H1 (cell line): ENCODE data around the gene DENND4A. TPM values are rescaled to one million over a fixed set of nuclear protein-coding genes. Genes with fewer than 3 reads are reported as not detected.

Experiments used
- CTCF ChIA-PET: fragments of 300-600 bp; sonication (Branson Sonifier 250); formaldehyde crosslinking; loops from one replicate; lab custom pipeline; 2021; ENCODE audit not compliant: partially characterized antibody; lab: Charles Lee
- POLR2A ChIA-PET: fragments of 300-600 bp; sonication (Branson Sonifier 250); formaldehyde crosslinking; loops from one replicate; lab custom pipeline; 2021; ENCODE audit warnings: inconsistent platforms; ENCODE audit not compliant: partially characterized antibody; lab: Charles Lee
- DNase-seq, 2 experiments: peaks; one replicate each; pipeline versions ENCODE4 v3.0.0 to v3.0.0-alpha.2; 2010 to 2022; ENCODE audit warnings: low spot score in 2 of 2, low read depth in 1 of 2, mixed read lengths in 1 of 2
- FAIRE-seq: peaks from 2 replicates; lab custom pipeline; 2011; peaks lifted over from hg19 to GRCh38; lab: Jason Lieb, UNC
- H2AFZ ChIP-seq: 2 replicates; pipeline ENCODE4 v1.8.1; 2012; ENCODE audit warnings: low read length, inconsistent platforms
- H2AK5ac ChIP-seq: 2 replicates; pipeline ENCODE4 v1.6.1; 2013; ENCODE audit warnings: low read depth, low read length
- H2BK120ac ChIP-seq: replicated peaks from 2 replicates; pipeline ENCODE3; 2013; ENCODE audit warnings: low read depth, low read length, inconsistent platforms
- H2BK12ac ChIP-seq: 2 replicates; pipeline ENCODE4 v1.6.1; 2013; ENCODE audit warnings: low read depth, low read length
- H2BK15ac ChIP-seq: 2 replicates; pipeline ENCODE4 v1.6.1; 2013; ENCODE audit warnings: low read length
- H2BK20ac ChIP-seq: 2 replicates; pipeline ENCODE4 v1.6.1; 2013; ENCODE audit warnings: low read length
- H2BK5ac ChIP-seq: 2 replicates; pipeline ENCODE4 v1.6.1; 2013; ENCODE audit warnings: low read depth, low read length
- H3K14ac ChIP-seq: 2 replicates; pipeline ENCODE4 v1.6.1; 2013; ENCODE audit warnings: inconsistent platforms; ENCODE audit not compliant: insufficient read length
- H3K18ac ChIP-seq: 2 replicates; pipeline ENCODE4 v1.6.1; 2013; ENCODE audit warnings: low read length; ENCODE audit errors: extremely low read depth
- H3K23ac ChIP-seq: 2 replicates; pipeline ENCODE4 v1.6.1; 2013; ENCODE audit warnings: inconsistent platforms; ENCODE audit not compliant: insufficient read length
- H3K23me2 ChIP-seq: 2 replicates; pipeline ENCODE4 v1.6.1; 2013; ENCODE audit warnings: low read depth, low read length
- H3K27ac ChIP-seq: 2 replicates; pipeline ENCODE4 v1.6.1; 2011; ENCODE audit warnings: low read depth, low read length, inconsistent platforms
- H3K27me3 ChIP-seq, 4 experiments: replicated peaks in 1 of 4; 1 replicate in 1 of 4; 2 replicates in 3 of 4; pipeline versions ENCODE4 v1.6.1 to v1.8.1; 2011 to 2013; ENCODE audit warnings: low read length in 3 of 4, mild to moderate bottlenecking in 3 of 4, inconsistent platforms in 2 of 4, mixed read lengths in 2 of 4, moderate library complexity in 1 of 4; ENCODE audit not compliant: control insufficient read depth in 3 of 4, insufficient read depth in 3 of 4; ENCODE audit errors: extremely low read depth in 1 of 4
- H3K36me3 ChIP-seq, 4 experiments: 2 replicates each; pipeline versions ENCODE4 v1.6.1 to v1.8.1; 2011 to 2013; ENCODE audit warnings: mild to moderate bottlenecking in 4 of 4, low read length in 3 of 4, moderate library complexity in 2 of 4, control low read depth in 1 of 4, inconsistent platforms in 1 of 4; ENCODE audit not compliant: insufficient read depth in 4 of 4, control insufficient read depth in 2 of 4
- H3K4ac ChIP-seq: replicated peaks from 2 replicates; pipeline ENCODE3; 2013; ENCODE audit warnings: low read length, low read depth, mixed read lengths, inconsistent platforms; ENCODE audit not compliant: insufficient read length
- H3K4me1 ChIP-seq, 4 experiments: replicated peaks in 1 of 4; 1 replicate in 1 of 4; 2 replicates in 3 of 4; pipeline versions ENCODE4 v1.6.1 to v1.8.1; 2011 to 2013; ENCODE audit warnings: low read length in 3 of 4, inconsistent platforms in 2 of 4, mixed read lengths in 1 of 4; ENCODE audit not compliant: insufficient read depth in 4 of 4, control insufficient read depth in 3 of 4
- H3K4me2 ChIP-seq, 2 experiments: 2 replicates each; pipeline versions ENCODE4 v1.6.1 to v1.8.1; 2011 to 2013; ENCODE audit warnings: low read depth in 2 of 2, low read length in 2 of 2, control low read depth in 1 of 2, inconsistent platforms in 1 of 2, mild to moderate bottlenecking in 1 of 2; ENCODE audit not compliant: insufficient read depth in 1 of 2
- H3K4me3 ChIP-seq, 4 experiments: fragments of 200-600, 300-600 bp in 1 of 4; sonication (generic), shearing (Covaris generic), sonication (Bioruptor Twin) in 1 of 4; 2 replicates each; pipeline versions ENCODE4 v1.5.1 to v1.8.1; 2011 to 2016; ENCODE audit warnings: low read length in 4 of 4, low read depth in 3 of 4, control low read depth in 2 of 4, inconsistent platforms in 2 of 4, mild to moderate bottlenecking in 2 of 4, mixed read lengths in 1 of 4, moderate library complexity in 1 of 4; ENCODE audit not compliant: insufficient read depth in 2 of 4; ENCODE audit errors: extremely low read depth in 1 of 4
- H3K56ac ChIP-seq: replicated peaks from 2 replicates; pipeline ENCODE3; 2013; ENCODE audit warnings: low read depth, mild to moderate bottlenecking, mixed read lengths, low read length, inconsistent platforms; ENCODE audit not compliant: insufficient read length
- H3K79me1 ChIP-seq: 2 replicates; pipeline ENCODE4 v1.6.1; 2013; ENCODE audit warnings: low read depth, low read length, control low read depth
- H3K79me2 ChIP-seq, 2 experiments: 2 replicates each; pipeline versions ENCODE4 v1.6.1 to v1.8.1; 2012 to 2013; ENCODE audit warnings: low read length in 2 of 2, mild to moderate bottlenecking in 2 of 2, inconsistent platforms in 1 of 2; ENCODE audit not compliant: insufficient read depth in 2 of 2, control insufficient read depth in 1 of 2
- H3K9ac ChIP-seq, 4 experiments: replicated peaks in 1 of 4; 1 replicate in 1 of 4; 2 replicates in 3 of 4; pipeline versions ENCODE4 v1.6.1 to v1.8.1; 2011 to 2013; ENCODE audit warnings: low read depth in 3 of 4, low read length in 3 of 4, control low read depth in 2 of 4, mild to moderate bottlenecking in 2 of 4, moderate library complexity in 2 of 4, inconsistent platforms in 1 of 4; ENCODE audit errors: extremely low read depth in 1 of 4
- H3K9me3 ChIP-seq, 2 experiments: 2 replicates each; pipeline versions ENCODE4 v1.6.1 to v1.8.1; 2012 to 2013; ENCODE audit warnings: mild to moderate bottlenecking in 2 of 2, moderate library complexity in 2 of 2, control low read depth in 1 of 2, inconsistent platforms in 1 of 2, low read depth in 1 of 2, low read length in 1 of 2, mixed read lengths in 1 of 2; ENCODE audit not compliant: insufficient read depth in 2 of 2
- H4K20me1 ChIP-seq, 2 experiments: replicated peaks in 1 of 2; 2 replicates each; pipeline versions ENCODE3 to v1.8.1; 2011 to 2013; ENCODE audit warnings: inconsistent platforms in 2 of 2, low read length in 2 of 2, mild to moderate bottlenecking in 1 of 2; ENCODE audit not compliant: insufficient read depth in 2 of 2, control insufficient read depth in 1 of 2
- H4K5ac ChIP-seq: 2 replicates; pipeline ENCODE4 v1.6.1; 2013; ENCODE audit warnings: low read length, low read depth, mixed read lengths, inconsistent platforms; ENCODE audit not compliant: insufficient read length
- H4K8ac ChIP-seq: 2 replicates; pipeline ENCODE4 v1.8.0; 2013; ENCODE audit warnings: mild to moderate bottlenecking, moderate library complexity, low read length, inconsistent platforms; ENCODE audit not compliant: insufficient read depth; ENCODE audit errors: extremely low read depth
- H4K91ac ChIP-seq: replicated peaks from 2 replicates; pipeline ENCODE3; 2013; ENCODE audit warnings: low read length, mixed read lengths, inconsistent platforms; ENCODE audit not compliant: insufficient read length
- CEBPB ChIP-seq: IDR thresholded peaks from 2 replicates; pipeline ENCODE4 v1.6.1; 2012; ENCODE audit warnings: low read depth, low read length
- KDM1A ChIP-seq: fragments of 200-600, 300-600 bp; sonication (generic); IDR thresholded peaks from 2 replicates; pipeline ENCODE4 v1.7.1; 2016; ENCODE audit warnings: mild to moderate bottlenecking, low read length, borderline replicate concordance
- MAFK ChIP-seq: IDR thresholded peaks from 2 replicates; pipeline ENCODE4 v1.6.1; 2012; ENCODE audit warnings: low read depth, mild to moderate bottlenecking, improper control_type of control experiment, low read length
- NRF1 ChIP-seq: IDR thresholded peaks from 2 replicates; pipeline ENCODE4 v1.6.1; 2011; ENCODE audit warnings: mild to moderate bottlenecking, low read depth, low read length, improper control_type of control experiment
- POLR2AphosphoS5 ChIP-seq: IDR thresholded peaks from 2 replicates; pipeline ENCODE4 v1.6.1; 2011; ENCODE audit warnings: low read depth, low read length
- POU5F1 ChIP-seq: IDR thresholded peaks from 2 replicates; pipeline ENCODE4 v1.6.1; 2011; ENCODE audit warnings: low read depth, mild to moderate bottlenecking, low read length, moderate library complexity
- RAD21 ChIP-seq, 2 experiments: IDR thresholded peaks in 1 of 2; conservative IDR thresholded peaks in 1 of 2; 2 replicates each; pipeline ENCODE4 v1.6.1; 2011; ENCODE audit warnings: low read depth in 2 of 2, low read length in 2 of 2, improper control_type of control experiment in 1 of 2, inconsistent platforms in 1 of 2, mild to moderate bottlenecking in 1 of 2, moderate library complexity in 1 of 2
- RFX5 ChIP-seq: IDR thresholded peaks from 2 replicates; pipeline ENCODE4 v1.6.1; 2011; ENCODE audit warnings: low read depth, low read length, improper control_type of control experiment, borderline replicate concordance
- WGBS, 2 experiments: shearing (Covaris generic) in 1 of 2; methylation state at CpG; one replicate each; pipeline versions ENCODE4 v1.1.6 to v1.1.7; 2013 to 2015; ENCODE audit warnings: low lambda C conversion rate in 2 of 2, mixed read lengths in 2 of 2, inconsistent platforms in 1 of 2, low coverage in 1 of 2, missing lambda C conversion rate in 1 of 2; ENCODE audit not compliant: insufficient replicate concordance in 2 of 2, insufficient coverage in 1 of 2, insufficient read length in 1 of 2; ENCODE audit errors: extremely low coverage in 1 of 2, missing lambda C conversion rate in 1 of 2; 5-methylcytosine and 5-hydroxymethylcytosine counted together
- polyA plus RNA-seq, 7 experiments: library from polyadenylated mRNA; depleted of rRNA in 3 of 7; stranded (reverse) in 5 of 7; unstranded in 2 of 7; fragments of >200 nt in 5 of 7; fragments of 200-250 nt in 2 of 7; gene quantifications; 1 replicate in 5 of 7; 2 replicates in 1 of 7; 4 replicates in 1 of 7; pipeline versions ENCODE4 v1.2.1 to v1.2.3, GENCODE V29; 2011 to 2013; ENCODE audit warnings: missing spikeins in 2 of 7, mixed read lengths in 2 of 7
- total RNA-seq: library from RNA; stranded (reverse); fragmentation: NEBNext Ultra II Directional; extraction: Animal tissue kit (Norgen Biotek cat#: 25700); gene quantifications from 2 replicates; pipeline ENCODE4 v1.2.1, GENCODE V29; 2021

DENND4A gene
- total and polyA plus RNA-seq, 2 of the 8 experiments (the other 6 are each of a cell fraction or from before 2014, with no cell fraction given) = 1.3 to 4.7 TPM

GRCh38 chr15:65758242-65758641, 33.9 kb downstream of the DENND4A start:
- Histone ChIP-seq H3K27me3 (no peaks in the 10 kb centered on the region), H2AFZ (no peak overlapping the region), H2BK15ac (no peak overlapping the region), H2BK20ac (no peak overlapping the region), H4K91ac (no peak overlapping the region), H3K79me1 (no peaks in the 10 kb centered on the region), H3K9me3 (no peaks in the 10 kb centered on the region), H3K4me2 (no peak overlapping the region), H4K5ac (no peak overlapping the region), H3K9ac (no peak overlapping the region), H2AK5ac (no peak overlapping the region), H4K8ac (no peak overlapping the region), H2BK12ac (no peak overlapping the region), H3K79me2 (no peaks in the 10 kb centered on the region), H2BK5ac (no peak overlapping the region), H3K18ac (no peak overlapping the region), H3K23me2 (no peaks in the 10 kb centered on the region), H2BK120ac (no peak overlapping the region), H3K27ac (no peak overlapping the region), H3K14ac (no peak overlapping the region), H3K4me1 (no peaks in the 10 kb centered on the region), H3K23ac (no peak overlapping the region), H3K56ac (no peak overlapping the region), H4K20me1 (no peaks in the 10 kb centered on the region), H3K4me3 (no peak overlapping the region), H3K36me3 (no peaks in the 10 kb centered on the region), H3K4ac (no peak overlapping the region)
- DNase-seq = no peak
- POLR2A ChIA-PET = no interaction called here
- no peak for FAIRE-seq
- TF ChIP-seq RAD21 (IDR thresholded peaks at IDR 0.05 in 1 of 2, conservative IDR thresholded peaks at IDR 0.05 in 1 of 2; ENCODE audit: low read depth in 2 of 2, low read length in 2 of 2) (no peak), RFX5 (no peak), NRF1 (no peak), POLR2AphosphoS5 (no peak), KDM1A (no peak), POU5F1 (no peak), MAFK (no peak), CEBPB (no peak)
- CTCF ChIA-PET = interaction anchor here (0.6 kb wide), 1 partner anchor 87 kb away, joined by 4 read pairs; no protein-coding TSS in a partner anchor
- 90% methylated on average over 5 of the region's 5 CpGs; no CpG with 5 or more reads in 1 of the 2 experiments for WGBS, 2 experiments
